ENCODE results near the gene ARHGEF26.
A peak's percentile ranks its signal among the peaks of the same experiment; 100 is the strongest.

The ARHGEF26 gene

DNA sequence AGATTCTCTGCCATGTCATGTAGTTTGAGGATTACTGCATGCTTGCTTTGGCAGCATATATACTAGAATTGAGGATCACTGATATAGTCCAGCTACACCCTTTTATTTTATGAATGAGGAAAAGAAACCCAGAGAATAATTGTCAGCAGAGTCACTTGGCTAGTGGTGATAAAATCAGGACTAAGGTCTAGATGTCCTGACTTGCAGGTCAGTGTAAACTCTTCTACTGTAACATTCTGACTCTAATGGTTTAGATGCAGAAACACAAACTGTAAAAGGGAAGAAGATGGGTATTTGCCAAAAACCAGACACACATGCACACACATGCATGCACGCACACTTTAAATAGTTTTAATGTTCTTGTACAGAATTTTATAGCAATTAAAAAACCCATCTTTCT is 97.5 kb downstream of the ARHGEF26 start:
- no peak for DNase-seq

DNA sequence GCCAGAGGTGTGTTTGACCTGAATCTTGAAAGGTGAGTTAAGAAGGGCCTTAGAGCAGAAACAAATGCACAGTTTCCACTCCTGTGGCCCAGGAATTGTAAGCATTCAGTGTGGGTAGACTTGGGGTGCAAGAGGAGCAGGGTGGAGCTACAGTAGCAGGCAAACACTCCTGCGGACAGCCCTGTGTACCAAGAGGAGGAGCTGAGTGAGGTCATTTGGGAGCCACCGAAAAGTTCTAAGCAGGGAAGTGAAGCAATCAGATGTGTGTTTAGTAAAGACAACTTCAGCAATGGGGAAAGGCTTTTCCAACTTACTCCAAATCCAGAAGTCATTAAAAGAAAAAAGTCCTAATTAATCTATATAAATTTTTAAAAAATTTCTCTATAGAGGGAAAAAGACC is 99.3 kb downstream of the ARHGEF26 start:
- DNase-seq, result no peak

DNA sequence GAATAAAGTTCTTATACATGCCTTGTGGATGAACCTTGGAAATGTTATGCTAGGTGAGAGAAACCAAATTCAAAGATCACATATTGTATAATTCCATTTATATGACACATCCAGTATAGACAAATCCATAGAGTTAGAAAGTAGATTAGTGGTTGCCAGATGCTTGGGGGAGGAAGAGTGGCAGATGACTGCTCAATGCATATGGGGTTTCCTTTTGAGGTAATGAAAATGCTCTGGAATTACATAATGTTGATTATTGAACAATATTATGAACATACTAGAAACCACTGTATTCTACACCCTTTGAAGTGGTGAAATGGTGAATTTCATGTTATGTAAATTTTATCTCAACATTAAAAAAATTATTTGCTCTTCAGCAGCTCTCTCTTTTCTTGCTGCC is 102.3 kb downstream of the ARHGEF26 start:
- DNase-seq, result no peak

DNA sequence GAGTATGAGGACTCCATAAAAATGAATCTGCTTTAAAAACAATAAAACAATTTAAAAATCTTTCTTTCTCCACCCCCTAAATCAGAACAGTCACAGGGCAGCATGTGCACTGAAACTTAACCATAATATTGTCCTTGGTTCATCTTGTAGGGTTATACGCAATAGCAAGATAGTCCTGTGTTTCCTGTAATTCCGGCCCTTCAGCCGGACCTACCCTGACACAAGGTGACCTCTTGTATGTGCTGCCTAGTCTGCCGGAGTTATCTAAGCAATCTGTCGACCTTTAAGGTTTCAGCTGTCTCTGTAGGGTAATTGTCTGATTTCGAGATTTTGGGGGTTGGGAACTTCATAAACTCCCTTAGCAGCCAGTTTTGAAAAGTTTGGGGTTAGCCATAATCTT is 103.2 kb downstream of the ARHGEF26 start:
- no peak for DNase-seq

DNA sequence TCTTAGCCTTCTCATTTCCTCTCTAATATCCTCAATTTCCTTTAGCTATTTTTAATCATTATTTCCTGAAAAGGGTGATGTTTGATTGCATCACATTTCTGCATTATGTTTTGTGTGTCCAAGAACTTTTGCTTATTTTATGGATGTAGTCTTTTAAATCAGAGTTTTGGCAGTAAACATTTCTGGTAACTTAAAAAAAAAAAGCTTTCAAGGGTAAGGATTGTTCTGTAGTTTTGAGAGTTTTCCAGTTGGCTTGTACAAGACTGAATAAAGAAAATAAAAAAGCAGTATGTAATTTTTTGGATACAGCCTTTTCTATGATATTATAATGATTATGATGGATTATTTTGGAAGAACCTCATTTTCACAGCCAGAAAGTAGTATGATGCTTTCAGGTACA is 103.7 kb downstream of the ARHGEF26 start:
- DNase-seq, result no peak

DNA sequence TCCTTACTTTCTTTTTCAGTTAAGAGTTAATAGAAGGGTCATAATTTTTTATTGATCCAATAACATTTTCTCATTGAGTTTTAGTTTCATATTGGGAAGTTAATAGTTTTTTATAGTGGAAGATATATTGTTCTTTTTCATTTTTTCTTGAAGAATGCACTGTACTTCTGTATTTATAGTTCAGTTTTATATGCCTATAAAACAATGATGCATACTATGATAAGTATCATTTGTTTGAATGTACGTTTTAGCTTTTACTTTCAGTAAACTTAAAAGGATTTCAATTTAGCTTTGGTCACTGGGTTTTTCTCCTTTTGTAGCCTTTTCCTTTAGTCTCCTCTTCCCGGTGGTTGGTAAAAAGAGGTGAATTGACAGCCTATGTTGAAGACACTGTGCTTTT is 104.3 kb downstream of the ARHGEF26 start:
- no peak for DNase-seq

DNA sequence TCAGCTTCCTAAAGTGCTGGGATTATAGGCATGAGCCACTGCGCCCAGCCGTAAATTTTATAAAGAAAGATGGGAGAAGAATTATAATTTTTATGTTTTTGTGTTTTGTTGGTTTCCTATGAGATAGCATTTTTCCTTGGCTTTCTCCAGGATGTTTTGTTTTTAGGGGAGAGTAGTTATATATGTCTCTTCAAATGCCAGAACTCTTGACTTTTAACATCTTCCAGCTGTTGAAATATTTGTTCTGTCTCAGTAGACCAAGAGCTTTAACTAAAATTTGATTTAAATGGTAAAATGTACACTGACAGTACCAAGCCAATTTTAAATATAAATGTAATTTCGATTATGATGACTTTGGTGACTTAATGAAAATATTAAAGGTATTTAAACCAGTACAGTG is 106.3 kb downstream of the ARHGEF26 start:
- DNase-seq, result no peak

DNA sequence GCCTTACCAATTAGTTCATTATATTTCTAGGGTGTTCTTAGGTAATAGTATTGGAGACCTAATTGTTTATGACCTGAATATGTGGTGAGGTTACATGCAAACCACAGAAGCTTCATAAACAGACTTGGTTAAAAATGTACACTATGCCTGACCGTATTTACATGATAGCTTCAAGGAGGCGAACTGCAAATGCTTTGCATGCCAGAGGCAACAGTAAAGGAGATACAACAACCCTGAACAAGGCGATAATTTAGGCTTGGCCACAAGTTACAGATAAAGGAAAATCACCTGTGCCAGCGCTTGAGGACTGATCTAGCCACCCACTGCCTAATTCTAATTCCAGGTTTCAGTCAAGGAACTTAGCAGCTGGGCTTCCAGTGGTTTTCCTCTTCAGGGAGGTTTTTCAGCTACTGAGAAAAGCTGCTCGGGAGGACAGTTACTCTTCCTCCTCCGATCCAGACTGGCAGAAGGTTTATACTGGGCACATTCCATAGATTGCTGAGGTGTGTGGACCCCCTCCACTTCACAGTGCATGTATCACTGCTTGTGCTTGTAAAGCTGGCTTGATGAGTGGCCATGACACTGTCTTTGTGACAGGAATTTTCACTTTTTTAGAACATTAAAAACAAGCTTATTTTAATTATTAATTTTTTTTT is 107.5 kb downstream of the ARHGEF26 start:
- no peak for DNase-seq

DNA sequence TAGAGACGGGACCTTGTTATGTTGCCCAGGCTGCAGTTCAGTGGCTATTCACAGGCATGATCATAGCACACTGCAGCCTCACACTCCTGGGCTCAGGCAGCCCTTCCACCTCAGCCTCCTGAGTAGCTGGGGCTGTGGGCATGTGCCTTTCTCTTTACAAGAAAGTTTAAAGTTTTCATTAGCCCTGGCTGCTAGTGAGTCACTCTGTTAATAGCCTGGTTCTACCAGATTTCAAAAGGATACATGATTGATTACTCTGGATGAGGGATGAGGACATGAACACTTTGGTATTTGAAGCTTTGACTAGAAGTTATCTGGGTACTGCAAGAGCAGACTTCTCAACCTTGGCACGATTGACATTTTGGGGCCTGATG is 108.0 kb downstream of the ARHGEF26 start:
- no peak for DNase-seq

DNA sequence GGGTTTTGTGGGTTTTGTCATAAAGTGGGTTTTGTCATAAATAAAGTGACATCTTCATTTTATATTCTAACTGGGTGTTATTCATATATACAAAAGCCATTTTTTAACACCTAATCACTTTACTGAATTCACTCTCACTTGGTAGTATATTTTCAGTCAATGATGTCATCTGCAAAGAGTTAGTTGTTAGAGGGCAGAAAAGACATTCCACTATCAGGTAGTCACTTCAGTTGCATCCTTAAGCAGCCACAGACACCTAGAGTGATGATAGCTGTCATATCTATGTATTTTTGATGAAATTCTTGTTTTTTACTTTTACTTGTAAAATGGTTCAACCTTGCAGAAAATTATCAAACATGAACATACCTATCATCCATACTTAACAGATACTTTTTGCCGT is 114.1 kb downstream of the ARHGEF26 start:
- DNase-seq, result no peak

DNA sequence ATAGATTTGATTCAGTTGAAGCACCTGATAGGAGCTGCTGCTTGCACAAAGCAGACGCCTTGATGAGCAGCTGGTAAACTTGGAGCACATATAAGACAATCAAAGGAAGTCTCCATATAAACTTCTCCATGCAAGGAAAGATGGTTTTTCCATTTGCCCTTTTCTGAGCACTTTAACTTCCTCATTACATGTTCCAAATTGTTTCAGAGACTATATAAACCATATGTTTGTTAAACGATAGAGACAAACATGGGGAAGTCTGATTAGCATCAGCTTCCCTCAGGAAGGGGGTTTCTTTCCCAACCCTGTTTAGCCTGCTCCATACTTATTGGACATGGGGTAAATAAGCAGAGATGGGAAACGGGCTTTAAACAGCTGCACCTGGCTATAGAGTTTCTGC is 115.1 kb downstream of the ARHGEF26 start:
- no peak for DNase-seq

DNA sequence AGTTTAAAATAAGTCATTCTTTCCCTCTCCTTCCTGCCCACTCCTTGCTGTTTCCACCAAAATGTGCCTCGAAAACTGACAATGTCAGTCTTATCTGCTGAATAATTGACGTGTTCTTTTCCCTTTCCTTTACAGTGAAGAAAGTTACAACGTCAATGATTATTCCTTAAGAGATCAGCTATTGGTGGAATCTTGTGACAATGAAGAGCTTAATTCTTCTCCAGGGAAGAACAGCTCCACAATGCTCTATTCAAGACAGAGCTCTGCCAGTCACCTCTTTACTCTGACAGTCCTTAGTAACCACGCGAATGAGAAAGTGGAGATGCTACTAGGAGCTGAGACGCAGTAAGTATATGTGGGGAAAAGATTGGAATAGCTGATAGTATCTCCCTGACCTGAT is 119.0 kb downstream of the ARHGEF26 start:
- DNase-seq, result no peak

DNA sequence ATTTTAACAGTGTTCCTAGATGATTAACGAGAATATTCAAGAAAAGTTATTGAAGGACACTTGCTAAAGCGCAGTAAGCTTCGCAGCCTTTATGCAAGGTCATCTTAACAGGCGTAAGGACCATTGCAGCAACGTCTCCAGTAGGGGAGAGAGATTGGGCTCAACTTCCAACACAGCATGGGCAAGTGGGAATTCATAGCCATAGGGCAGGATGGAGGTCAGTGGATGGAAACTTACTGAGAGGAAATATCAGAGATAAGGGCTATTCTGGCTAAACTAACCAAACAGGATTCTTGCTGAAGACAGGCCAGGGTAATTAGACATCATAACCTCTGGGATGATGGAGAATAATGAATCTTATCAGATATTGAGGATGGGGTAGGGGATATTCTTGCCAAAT is 120.3 kb downstream of the ARHGEF26 start:
- no peak for DNase-seq

DNA sequence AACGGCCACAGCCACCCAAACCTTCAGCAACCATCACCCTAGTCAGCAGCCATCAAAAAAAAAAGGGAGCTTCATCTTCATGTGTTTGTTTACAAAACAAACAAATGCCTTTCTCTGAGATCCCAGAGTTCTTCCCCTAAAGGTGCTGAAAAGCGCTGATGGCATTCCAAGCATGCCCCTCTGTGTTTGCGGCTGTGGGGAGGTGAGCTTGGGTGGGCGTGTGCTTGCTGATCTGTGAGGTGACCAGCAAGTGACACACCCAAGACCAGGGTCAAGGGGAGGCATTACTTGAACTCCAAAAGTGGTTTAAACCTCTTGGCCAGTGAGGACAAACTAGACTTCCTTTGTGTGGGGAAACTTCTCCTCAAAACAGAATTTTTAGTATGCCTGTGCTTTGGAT is 121.6 kb downstream of the ARHGEF26 start:
- no peak for DNase-seq

DNA sequence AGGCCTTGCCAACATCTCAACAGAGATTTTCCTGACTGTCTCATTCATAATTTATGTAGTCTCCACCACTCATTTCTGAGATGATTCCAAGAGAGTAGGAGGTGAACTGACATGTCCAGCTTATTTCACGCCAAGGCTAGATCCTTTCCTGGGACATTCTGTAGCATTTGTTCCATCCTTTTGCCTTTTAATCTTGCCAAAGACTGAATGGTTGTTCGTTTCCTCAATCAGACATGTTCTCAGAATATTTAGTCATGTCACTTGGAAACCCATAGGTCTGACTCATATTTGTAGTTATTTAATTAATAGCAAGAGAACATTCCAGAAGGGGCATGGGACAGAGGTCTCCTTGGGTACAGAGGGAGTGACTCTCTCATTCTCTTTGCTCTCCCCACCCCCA is 122.2 kb downstream of the ARHGEF26 start:
- DNase-seq, result no peak

DNA sequence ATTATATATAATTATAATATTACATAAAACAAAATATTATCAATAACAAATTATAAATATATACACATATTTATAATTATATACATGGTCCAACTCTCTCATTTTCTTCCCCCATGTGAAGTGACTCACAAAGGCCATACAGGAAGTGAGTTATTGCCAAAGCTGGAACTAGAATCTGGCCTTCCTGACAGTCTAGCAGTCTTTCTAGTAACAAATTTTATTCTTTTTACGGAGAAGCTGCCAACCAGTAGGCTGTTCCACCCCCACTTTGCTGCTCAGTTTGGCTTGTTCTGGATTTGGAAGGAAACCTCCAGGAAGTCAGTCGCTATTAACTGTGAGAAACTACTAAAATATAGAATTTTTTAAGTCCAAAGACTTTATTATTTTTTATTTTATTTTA is 123.5 kb downstream of the ARHGEF26 start:
- DNase-seq, result no peak

DNA sequence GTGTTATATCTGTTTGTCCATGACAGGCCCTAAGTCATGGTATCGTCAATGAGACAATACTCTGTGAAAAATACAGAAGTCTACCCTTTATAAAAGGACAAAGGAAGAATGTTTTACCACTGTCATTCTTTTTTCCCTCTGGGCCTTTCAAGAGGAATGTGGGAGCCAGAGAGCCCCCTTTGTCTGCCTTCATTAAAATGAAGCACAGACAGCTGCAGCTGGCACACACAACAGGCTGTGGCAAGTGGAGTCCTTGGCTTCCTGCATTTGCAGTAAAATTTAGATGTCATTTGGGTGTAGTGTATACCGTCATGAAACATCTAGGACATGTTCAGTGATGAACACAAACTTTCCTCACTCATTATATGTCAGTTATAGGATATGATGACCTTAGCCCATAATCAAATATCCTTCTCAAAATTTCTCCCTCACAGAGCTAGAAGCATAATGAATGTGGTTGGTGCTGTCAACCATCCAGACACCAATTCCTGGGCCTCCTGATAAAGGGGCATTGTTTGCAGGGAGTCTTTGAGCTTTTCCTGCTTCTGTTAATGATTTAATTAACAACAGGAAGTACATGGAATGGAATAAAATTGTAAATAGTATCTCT is 126.7 kb downstream of the ARHGEF26 start:
- DNase-seq, result no peak

DNA sequence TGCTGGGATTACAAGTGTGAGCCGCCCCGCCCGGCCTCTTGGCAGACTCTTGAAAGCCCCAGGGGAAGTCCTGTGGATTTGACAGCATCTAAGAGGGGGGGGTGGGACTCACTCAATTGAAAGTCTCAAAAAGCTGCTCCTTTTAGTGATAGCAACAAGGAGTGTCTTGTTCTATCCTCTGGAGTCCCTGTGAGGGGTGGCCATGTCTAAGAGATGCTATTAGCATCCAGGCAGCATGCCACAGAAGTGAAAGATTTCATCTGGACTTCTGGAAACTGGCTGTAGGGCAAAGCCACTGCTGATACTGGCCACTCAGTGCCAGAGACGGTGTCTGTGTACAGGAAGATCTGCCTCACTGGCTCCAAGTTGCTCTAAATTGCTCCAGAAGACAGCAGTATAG is 129.1 kb downstream of the ARHGEF26 start:
- DNase-seq, result no peak

DNA sequence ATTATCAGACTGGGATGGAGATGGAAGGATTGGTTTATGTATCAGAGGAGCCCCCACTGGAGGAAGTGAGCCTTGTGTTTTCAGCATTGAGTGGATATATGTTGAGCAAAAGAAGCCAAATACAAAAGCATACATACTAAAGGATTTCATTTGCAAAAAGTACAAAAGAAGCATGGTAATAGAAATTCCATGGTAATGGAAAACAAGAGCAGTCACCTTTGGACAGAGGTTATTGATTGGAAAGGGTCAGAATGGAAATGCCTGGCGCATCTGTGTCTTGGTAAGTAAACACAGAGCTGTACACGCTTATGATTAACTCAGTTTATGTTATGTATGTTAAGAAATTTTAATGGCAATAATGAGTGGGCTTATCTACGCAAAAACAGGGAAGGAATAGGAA is 130.4 kb downstream of the ARHGEF26 start:
- DNase-seq, result no peak

DNA sequence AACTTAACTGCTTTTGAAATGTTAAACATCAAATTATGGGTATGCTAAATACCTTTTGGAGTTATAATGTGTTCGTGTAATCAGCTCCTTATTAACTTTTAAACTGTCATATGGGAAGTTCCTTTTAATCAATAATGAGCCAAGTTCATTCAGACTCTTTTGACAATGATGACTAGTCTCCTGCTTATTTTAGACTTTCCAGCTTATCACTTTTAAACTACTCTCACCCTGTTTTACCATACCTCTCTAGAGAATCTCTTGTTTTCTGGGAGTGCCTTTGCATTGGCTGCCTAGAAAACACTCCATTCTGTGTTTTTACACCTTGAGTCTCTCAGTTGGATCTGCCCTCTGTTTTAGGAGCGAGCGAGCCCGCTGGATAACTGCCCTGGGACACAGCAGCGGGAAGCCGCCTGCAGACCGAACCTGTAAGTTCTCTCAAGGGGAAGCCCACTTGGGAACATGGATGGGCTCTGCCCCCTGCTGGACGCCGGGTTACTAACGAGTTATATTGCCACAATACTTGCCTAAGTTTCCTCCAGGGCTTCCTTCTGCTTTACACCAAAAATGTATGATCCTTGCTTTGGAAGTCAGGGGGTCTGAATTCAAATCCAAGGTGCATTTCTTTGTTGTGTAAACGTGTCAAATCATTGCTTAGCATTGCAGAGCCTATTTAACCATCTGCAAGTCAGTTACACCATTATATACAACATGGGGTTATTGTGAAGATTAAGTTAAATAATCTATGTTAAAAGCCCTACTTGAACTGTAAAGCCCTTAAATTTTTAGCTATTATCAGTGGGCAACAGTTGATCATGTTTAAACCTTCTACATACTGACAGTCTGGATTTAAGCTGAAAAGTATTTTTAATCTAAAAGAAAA is 131.8 kb downstream of the ARHGEF26 start:
- DNase-seq, result peak; percentile 87

DNA sequence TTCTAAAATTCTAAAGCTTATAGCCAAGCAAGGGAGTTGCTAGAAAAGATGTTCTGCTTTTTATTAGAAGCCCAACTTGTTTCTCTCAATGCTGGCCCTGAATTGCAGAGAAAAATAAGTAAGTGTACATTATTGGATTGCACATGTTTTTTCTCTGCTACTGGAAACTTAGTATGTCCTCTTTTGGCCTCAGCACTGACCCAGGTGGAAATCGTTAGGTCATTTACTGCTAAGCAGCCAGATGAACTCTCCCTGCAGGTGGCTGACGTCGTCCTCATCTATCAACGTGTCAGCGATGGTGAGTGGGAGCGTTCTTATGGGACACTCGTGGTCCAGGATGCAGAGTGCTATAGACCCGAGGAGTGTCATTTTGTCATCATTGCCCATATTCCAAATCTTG is 133.3 kb downstream of the ARHGEF26 start:
- no peak for DNase-seq

DNA sequence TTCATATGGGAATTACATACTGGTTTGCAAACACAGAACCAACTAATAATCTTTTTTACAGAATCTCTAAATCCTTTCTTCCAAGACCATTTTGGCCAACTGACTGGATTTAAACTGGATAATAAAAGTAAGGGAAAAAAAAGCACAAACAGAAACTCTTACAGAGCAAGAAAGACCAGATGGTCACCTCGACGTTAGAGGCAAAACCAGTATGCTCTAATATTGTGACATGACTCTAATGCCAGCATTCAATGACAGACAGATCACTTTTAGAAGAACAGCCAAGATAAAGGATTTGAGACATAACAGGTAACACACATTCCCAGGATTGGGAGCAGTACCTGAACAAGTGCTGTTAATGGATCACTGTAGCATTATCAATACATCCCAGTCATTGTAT is 152.2 kb downstream of the ARHGEF26 start:
- DNase-seq, result no peak

DNA sequence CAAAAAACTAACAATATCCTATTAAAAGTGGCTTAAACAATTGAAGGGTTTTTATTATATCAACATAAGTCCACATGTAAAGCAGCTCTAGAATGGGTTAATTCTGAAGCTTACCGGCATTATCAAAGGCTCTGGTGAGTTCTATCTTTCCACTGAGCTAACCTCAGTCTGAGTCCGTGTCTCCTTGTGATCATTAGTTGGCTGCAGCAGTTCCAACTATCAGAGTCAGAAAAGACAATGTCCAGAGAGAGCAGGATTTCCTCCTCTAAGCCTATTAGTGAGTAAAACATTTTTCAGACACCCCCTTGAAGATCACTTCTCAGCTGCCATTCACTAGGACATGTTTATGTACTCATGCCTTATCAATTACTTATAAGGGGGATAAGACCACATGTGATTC is 153.2 kb downstream of the ARHGEF26 start:
- no peak for DNase-seq

DNA sequence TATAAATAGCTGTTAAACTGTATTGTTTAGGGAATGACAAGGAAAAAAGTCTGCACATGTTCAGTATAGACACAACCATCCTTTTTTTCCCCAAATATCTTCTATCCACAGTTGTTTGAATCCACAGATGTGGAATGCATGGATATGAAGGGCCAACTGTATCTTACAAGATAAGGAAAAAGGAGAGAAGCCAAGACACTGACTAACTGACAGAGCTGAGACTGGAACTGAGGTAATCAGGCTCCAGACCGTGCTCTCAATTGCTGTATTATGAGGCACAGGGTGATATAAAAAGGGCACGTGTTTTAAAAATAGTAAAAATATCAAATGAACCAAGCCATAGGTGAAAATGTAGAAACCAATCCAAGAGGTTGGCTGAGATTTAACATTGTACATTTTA is 154.1 kb downstream of the ARHGEF26 start:
- no peak for DNase-seq

Measured in stimulated activated CD8-positive, alpha-beta memory T cell treated with anti-CD3 and anti-CD28 coated beads, Interleukin-4, amount 100 ng/mL, for 48 hours (primary cell).